Thymus (tissue), 11 donors: ENCODE measurements around the gene KCNMA1. TPM values are rescaled to one million over a fixed set of nuclear protein-coding genes. Genes with fewer than 3 reads are reported as not detected.

ENCODE experiments used
- DNase-seq, 9 donors: peaks; one replicate each; pipeline ENCODE4 v3.0.0-alpha.2; 2013; ENCODE audit warnings: low spot score in 9 of 9, low read depth in 6 of 9, missing footprints in 1 of 9
- H3K27ac ChIP-seq, 2 donors: one replicate each; pipeline ENCODE4 v1.5.1; 2013; ENCODE audit warnings: control low read depth in 1 of 2, low read depth in 1 of 2, low read length in 1 of 2, mild to moderate bottlenecking in 1 of 2, moderate library complexity in 1 of 2
- H3K27me3 ChIP-seq, 2 donors: one replicate each; pipeline ENCODE4 v1.5.1; 2013; ENCODE audit warnings: low read length in 1 of 2; ENCODE audit not compliant: control insufficient read depth in 2 of 2, insufficient read depth in 1 of 2
- H3K36me3 ChIP-seq, 2 donors: one replicate each; pipeline ENCODE4 v1.5.1; 2013; ENCODE audit warnings: low read length in 1 of 2, mild to moderate bottlenecking in 1 of 2, moderate library complexity in 1 of 2; ENCODE audit not compliant: control insufficient read depth in 2 of 2, insufficient read depth in 2 of 2
- H3K4me1 ChIP-seq, 2 donors: one replicate each; pipeline ENCODE4 v1.5.1; 2013; ENCODE audit warnings: low read length in 2 of 2; ENCODE audit not compliant: control insufficient read depth in 2 of 2, insufficient read depth in 2 of 2
- H3K4me3 ChIP-seq, 2 donors: one replicate each; pipeline ENCODE4 v1.5.1; 2013; ENCODE audit warnings: low read length in 2 of 2, control low read depth in 1 of 2, mild to moderate bottlenecking in 1 of 2
- H3K9me3 ChIP-seq, 2 donors: one replicate each; pipeline ENCODE4 v1.5.1; 2013; ENCODE audit warnings: low read length in 1 of 2, mild to moderate bottlenecking in 1 of 2; ENCODE audit not compliant: control insufficient read depth in 2 of 2, insufficient read depth in 1 of 2
- WGBS: extraction: QIAGEN DNeasy Blood & Tissue Kit; methylation state at CpG from one replicate; pipeline ENCODE4 v1.1.7; 2013; 5-methylcytosine and 5-hydroxymethylcytosine counted together
- polyA plus RNA-seq: library from polyadenylated mRNA; stranded (reverse); fragments of 200-250 nt; gene quantifications from one replicate; pipeline ENCODE4 v1.2.3, GENCODE V29; 2013
- total RNA-seq: library from RNA; stranded (reverse); fragments of 120-200 nt; gene quantifications from one replicate; pipeline ENCODE4 v1.2.4, GENCODE V29; 2013
- donor health status: healthy.

KCNMA1 gene
- total and polyA plus RNA-seq, 2 donors: 1.9 to 12.9 TPM

GRCh38 chr10:77123330-77123729 lies 514.3 kb downstream of the KCNMA1 start:
- no peaks in the 10 kb centered on the region for H3K4me1 ChIP-seq
- H3K36me3 ChIP-seq: no peaks in the 10 kb centered on the region
- no peaks in the 10 kb centered on the region for H3K27me3 ChIP-seq
- H3K4me3 ChIP-seq: no peak overlapping the region
- no peaks in the 10 kb centered on the region for H3K9me3 ChIP-seq
- WGBS: 97% methylated on average over 5 of the region's 5 CpGs
- no peak for DNase-seq
- no peak overlapping the region for H3K27ac ChIP-seq

- Histone ChIP-seq H3K36me3 (no peaks in the 10 kb centered on the region), H3K27me3 (no peaks in the 10 kb centered on the region), H3K4me3 (no peak overlapping the region), H3K27ac (no peak overlapping the region), H3K9me3 (no peaks in the 10 kb centered on the region), H3K4me1 (no peaks in the 10 kb centered on the region)
- DNase-seq: no peak
- 93% methylated on average over 10 of the region's 10 CpGs for WGBS
These were observed 515.8 kb downstream of the KCNMA1 start for GRCh38 chr10:77121829-77122228.

DNA sequence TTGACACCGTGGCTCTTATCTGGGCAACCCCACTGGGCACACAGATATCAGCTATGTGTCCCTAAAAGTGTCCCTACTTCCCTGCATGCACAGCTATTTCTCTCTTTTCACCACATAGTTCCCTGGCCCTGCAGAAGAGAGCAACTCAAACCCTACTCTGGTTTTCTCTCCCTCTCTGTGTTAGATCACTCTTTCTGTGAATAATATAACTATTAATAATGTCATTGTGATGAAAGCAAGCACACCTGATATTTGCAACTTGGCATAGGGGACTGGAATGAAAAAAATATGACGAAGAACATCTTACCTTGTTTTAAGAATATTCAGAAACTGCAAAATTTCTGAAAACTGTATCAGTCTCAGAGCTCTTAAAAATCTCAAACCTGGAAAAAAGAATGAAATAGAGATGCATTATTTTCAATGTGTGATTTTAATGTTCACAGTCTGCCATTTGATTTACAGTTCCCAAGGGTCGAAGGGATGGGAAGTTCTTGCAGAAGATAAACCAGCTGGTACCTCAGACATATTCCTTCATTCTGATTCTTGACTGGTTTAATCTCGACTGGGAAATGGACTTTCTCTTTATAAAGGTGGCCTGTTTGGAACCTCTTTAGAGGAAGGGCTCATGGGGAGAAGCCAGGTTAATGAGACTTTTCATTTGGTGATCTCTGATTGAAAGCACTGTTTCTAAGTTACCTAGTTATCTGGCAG lies 516.8 kb downstream of the KCNMA1 start:
- H3K27ac ChIP-seq: no peak overlapping the region
- H3K36me3 ChIP-seq: no peaks in the 10 kb centered on the region
- H3K4me1 ChIP-seq: no peaks in the 10 kb centered on the region
- 69% methylated on average over 4 of the region's 4 CpGs for WGBS
- no peak overlapping the region for H3K4me3 ChIP-seq
- H3K9me3 ChIP-seq: no peaks in the 10 kb centered on the region
- no peak for DNase-seq
- no peaks in the 10 kb centered on the region for H3K27me3 ChIP-seq

DNA sequence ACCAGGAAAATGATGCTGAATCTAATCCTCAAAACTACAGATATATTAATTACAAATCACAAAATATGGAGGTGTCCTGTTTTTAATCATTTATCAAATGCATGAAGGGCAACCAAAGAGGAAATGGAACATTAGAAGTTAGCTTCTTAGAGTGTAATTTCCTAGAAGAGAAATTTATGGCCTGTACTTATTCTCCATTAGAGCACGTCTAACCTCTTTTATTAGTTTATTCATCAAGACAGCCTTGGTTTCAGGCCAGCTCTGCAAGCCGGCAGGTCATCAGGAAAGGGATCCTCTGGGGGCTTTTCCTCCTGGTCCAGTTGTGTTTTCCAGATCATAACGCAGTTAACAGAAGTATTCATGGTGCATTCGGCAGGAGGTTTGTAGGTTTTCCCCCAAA lies 517.6 kb downstream of the KCNMA1 start:
- Histone ChIP-seq H3K9me3 (no peaks in the 10 kb centered on the region), H3K4me3 (no peak overlapping the region), H3K27ac (no peak overlapping the region), H3K4me1 (no peaks in the 10 kb centered on the region), H3K27me3 (no peaks in the 10 kb centered on the region), H3K36me3 (no peaks in the 10 kb centered on the region)
- WGBS: 91% methylated on average over 4 of the region's 4 CpGs
- DNase-seq: no peak

DNA sequence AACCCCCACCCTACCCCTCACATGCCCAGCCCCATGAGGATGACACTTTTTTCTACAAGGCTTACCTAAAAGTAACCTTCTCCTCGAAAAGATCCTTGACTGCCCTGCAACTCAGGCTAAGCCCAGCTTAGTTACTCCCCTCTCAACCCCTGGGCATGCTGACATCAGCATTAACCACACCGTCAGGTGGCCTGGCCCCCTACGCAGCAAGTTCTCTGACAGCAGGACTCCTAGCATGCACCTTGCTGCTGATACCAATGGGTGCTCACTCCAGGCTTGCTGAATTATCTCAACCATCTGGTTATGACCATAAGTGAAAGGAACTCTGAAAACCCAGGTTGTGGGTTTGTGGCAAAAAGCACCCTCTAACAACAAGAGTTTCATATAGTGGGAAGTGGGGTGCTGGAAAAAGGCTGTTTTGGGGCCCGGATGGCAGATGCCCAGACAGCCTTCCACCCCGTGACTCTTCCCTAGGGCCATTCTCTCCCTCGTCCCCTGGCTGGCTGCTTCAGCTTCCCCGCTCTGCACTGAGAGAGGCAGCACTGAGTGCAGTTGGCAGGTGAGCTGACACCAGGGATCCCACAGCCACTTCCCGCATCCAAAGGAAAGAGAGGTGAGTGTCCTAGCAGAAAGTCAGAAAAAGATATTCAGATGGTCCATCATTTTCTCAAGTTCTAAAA lies 518.9 kb downstream of the KCNMA1 start:
- DNase-seq: no peak
- H3K27ac ChIP-seq: no peak overlapping the region
- 85% methylated on average over 8 of the region's 8 CpGs for WGBS
- H3K27me3 ChIP-seq: no peaks in the 10 kb centered on the region
- H3K4me1 ChIP-seq: no peaks in the 10 kb centered on the region
- H3K36me3 ChIP-seq: no peaks in the 10 kb centered on the region
- no peaks in the 10 kb centered on the region for H3K9me3 ChIP-seq
- no peak overlapping the region for H3K4me3 ChIP-seq

GRCh38 chr10:77117501-77117900 lies 520.1 kb downstream of the KCNMA1 start:
- H3K27me3 ChIP-seq: no peaks in the 10 kb centered on the region
- peak in 1 of 9 donors; percentile 31 for DNase-seq
- 93% methylated on average over 2 of the region's 2 CpGs for WGBS
- H3K36me3 ChIP-seq: no peaks in the 10 kb centered on the region
- no peaks in the 10 kb centered on the region for H3K9me3 ChIP-seq
- H3K27ac ChIP-seq: no peak overlapping the region
- no peak overlapping the region for H3K4me3 ChIP-seq
- H3K4me1 ChIP-seq: no peaks in the 10 kb centered on the region

GRCh38 chr10:77116904-77117303 lies 520.7 kb downstream of the KCNMA1 start:
- Histone ChIP-seq H3K4me3 (no peak overlapping the region), H3K4me1 (no peaks in the 10 kb centered on the region), H3K9me3 (no peaks in the 10 kb centered on the region), H3K36me3 (no peaks in the 10 kb centered on the region), H3K27ac (no peak overlapping the region), H3K27me3 (no peaks in the 10 kb centered on the region)
- 95% methylated on average over 2 of the region's 2 CpGs for WGBS
- DNase-seq: no peak

- H3K27ac ChIP-seq: no peak overlapping the region
- H3K4me1 ChIP-seq: peaks cover 0 to 5% of the 10 kb centered on the region in 2 donors
- 91% methylated on average over 4 of the region's 4 CpGs for WGBS
- no peak for DNase-seq
- H3K9me3 ChIP-seq: no peaks in the 10 kb centered on the region
- no peaks in the 10 kb centered on the region for H3K36me3 ChIP-seq
- H3K4me3 ChIP-seq: no peak overlapping the region
- H3K27me3 ChIP-seq: no peaks in the 10 kb centered on the region
These were observed 523.3 kb downstream of the KCNMA1 start for GRCh38 chr10:77114181-77114821.
